Thymus (tissue), 11 donors: ENCODE measurements around the gene TMEM202. TPM values are rescaled to one million over a fixed set of nuclear protein-coding genes. Genes with fewer than 3 reads are reported as not detected.
"Not testable (repeated sequence)": the region's sequence is repeated elsewhere in the genome, so short reads cannot be mapped to it uniquely, and the experiment has no call there.

Experiments
- DNase-seq, 9 donors: peaks; one replicate each; pipeline ENCODE4 v3.0.0-alpha.2; 2013; ENCODE audit warnings: low spot score in 9 of 9, low read depth in 6 of 9, missing footprints in 1 of 9
- H3K27ac ChIP-seq, 2 donors: one replicate each; pipeline ENCODE4 v1.5.1; 2013; ENCODE audit warnings: control low read depth in 1 of 2, low read depth in 1 of 2, low read length in 1 of 2, mild to moderate bottlenecking in 1 of 2, moderate library complexity in 1 of 2
- H3K27me3 ChIP-seq, 2 donors: one replicate each; pipeline ENCODE4 v1.5.1; 2013; ENCODE audit warnings: low read length in 1 of 2; ENCODE audit not compliant: control insufficient read depth in 2 of 2, insufficient read depth in 1 of 2
- H3K36me3 ChIP-seq, 2 donors: one replicate each; pipeline ENCODE4 v1.5.1; 2013; ENCODE audit warnings: low read length in 1 of 2, mild to moderate bottlenecking in 1 of 2, moderate library complexity in 1 of 2; ENCODE audit not compliant: control insufficient read depth in 2 of 2, insufficient read depth in 2 of 2
- H3K4me1 ChIP-seq, 2 donors: one replicate each; pipeline ENCODE4 v1.5.1; 2013; ENCODE audit warnings: low read length in 2 of 2; ENCODE audit not compliant: control insufficient read depth in 2 of 2, insufficient read depth in 2 of 2
- H3K4me3 ChIP-seq, 2 donors: one replicate each; pipeline ENCODE4 v1.5.1; 2013; ENCODE audit warnings: low read length in 2 of 2, control low read depth in 1 of 2, mild to moderate bottlenecking in 1 of 2
- H3K9me3 ChIP-seq, 2 donors: one replicate each; pipeline ENCODE4 v1.5.1; 2013; ENCODE audit warnings: low read length in 1 of 2, mild to moderate bottlenecking in 1 of 2; ENCODE audit not compliant: control insufficient read depth in 2 of 2, insufficient read depth in 1 of 2
- WGBS: extraction: QIAGEN DNeasy Blood & Tissue Kit; methylation state at CpG from one replicate; pipeline ENCODE4 v1.1.7; 2013; 5-methylcytosine and 5-hydroxymethylcytosine counted together
- polyA plus RNA-seq: library from polyadenylated mRNA; stranded (reverse); fragments of 200-250 nt; gene quantifications from one replicate; pipeline ENCODE4 v1.2.3, GENCODE V29; 2013
- total RNA-seq: library from RNA; stranded (reverse); fragments of 120-200 nt; gene quantifications from one replicate; pipeline ENCODE4 v1.2.4, GENCODE V29; 2013
- donor health status: healthy.

Gene TMEM202
- total and polyA plus RNA-seq, 2 donors: not detected

- DNase-seq: no peak
- Histone ChIP-seq H3K4me1 (no peaks in the 10 kb centered on the region), H3K36me3 (no peaks in the 10 kb centered on the region), H3K4me3 (no peak overlapping the region), H3K27me3 (peaks cover 0 to 4% of the 10 kb centered on the region in 2 donors), H3K9me3 (no peaks in the 10 kb centered on the region), H3K27ac (no peak overlapping the region)
Measured at GRCh38 chr15:72387741-72388140, 10.4 kb upstream of the TMEM202 start.

- Histone ChIP-seq H3K27ac (no peak overlapping the region), H3K9me3 (no peaks in the 10 kb centered on the region), H3K36me3 (no peaks in the 10 kb centered on the region), H3K4me1 (no peaks in the 10 kb centered on the region), H3K4me3 (no peak overlapping the region), H3K27me3 (peaks cover 0 to 2% of the 10 kb centered on the region in 2 donors)
- WGBS: 83% methylated on average over 3 of the region's 3 CpGs
- no peak for DNase-seq
Measured at GRCh38 chr15:72389231-72389630, 8.9 kb upstream of the TMEM202 start.

GRCh38 chr15:72396331-72396730 lies 1.8 kb upstream of the TMEM202 start:
- H3K27me3 ChIP-seq, H3K4me1 ChIP-seq, H3K36me3 ChIP-seq, DNase-seq, H3K9me3 ChIP-seq, H3K4me3 ChIP-seq, H3K27ac ChIP-seq: not testable (repeated sequence)
- 96% methylated on average over 19 of the region's 24 CpGs for WGBS

- no peak for DNase-seq
- Histone ChIP-seq H3K36me3 (no peaks in the 10 kb centered on the region), H3K27me3 (no peaks in the 10 kb centered on the region), H3K27ac (no peak overlapping the region), H3K4me3 (no peak overlapping the region), H3K9me3 (no peaks in the 10 kb centered on the region), H3K4me1 (no peaks in the 10 kb centered on the region)
- 96% methylated on average over 7 of the region's 7 CpGs for WGBS
Measured at GRCh38 chr15:72398648-72399047, 543 bp downstream of the TMEM202 start.

GRCh38 chr15:72402726-72403125 lies 4.6 kb downstream of the TMEM202 start:
- no peak overlapping the region for H3K4me3 ChIP-seq
- H3K36me3 ChIP-seq: no peaks in the 10 kb centered on the region
- DNase-seq: no peak
- no peaks in the 10 kb centered on the region for H3K27me3 ChIP-seq
- WGBS: 92% methylated on average over 5 of the region's 5 CpGs
- H3K4me1 ChIP-seq: no peaks in the 10 kb centered on the region
- no peaks in the 10 kb centered on the region for H3K9me3 ChIP-seq
- no peak overlapping the region for H3K27ac ChIP-seq

GRCh38 chr15:72404356-72404755 lies 6.3 kb downstream of the TMEM202 start:
- Histone ChIP-seq H3K27me3 (no peaks in the 10 kb centered on the region), H3K9me3 (no peaks in the 10 kb centered on the region), H3K27ac (no peak overlapping the region), H3K36me3 (no peaks in the 10 kb centered on the region), H3K4me3 (no peak overlapping the region), H3K4me1 (no peaks in the 10 kb centered on the region)
- no peak for DNase-seq
- WGBS: 38% methylated on average over 3 of the region's 3 CpGs

DNA sequence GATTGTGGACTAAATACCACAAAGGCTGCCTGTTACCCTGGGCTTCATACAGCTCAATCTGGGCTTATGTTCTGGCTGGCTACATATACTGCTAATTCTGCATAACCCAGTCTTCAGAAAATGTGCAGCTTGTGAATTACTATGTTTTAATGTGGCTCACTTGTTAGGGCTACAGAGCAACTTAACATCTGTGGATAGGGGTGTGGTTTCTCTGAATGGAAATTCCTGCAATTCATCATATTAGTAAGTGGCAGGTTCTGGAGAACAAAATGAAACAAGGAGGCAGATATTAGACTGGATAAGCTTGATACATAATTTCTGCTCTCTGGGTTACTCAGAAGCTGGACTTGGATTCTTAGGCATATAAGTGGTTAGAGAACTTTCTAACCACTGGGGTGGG lies 6.7 kb downstream of the TMEM202 start:
- H3K27ac ChIP-seq: no peak overlapping the region
- no peaks in the 10 kb centered on the region for H3K36me3 ChIP-seq
- no peaks in the 10 kb centered on the region for H3K27me3 ChIP-seq
- H3K9me3 ChIP-seq: no peaks in the 10 kb centered on the region
- no peak overlapping the region for H3K4me3 ChIP-seq
- no peak for DNase-seq
- no peaks in the 10 kb centered on the region for H3K4me1 ChIP-seq

DNA sequence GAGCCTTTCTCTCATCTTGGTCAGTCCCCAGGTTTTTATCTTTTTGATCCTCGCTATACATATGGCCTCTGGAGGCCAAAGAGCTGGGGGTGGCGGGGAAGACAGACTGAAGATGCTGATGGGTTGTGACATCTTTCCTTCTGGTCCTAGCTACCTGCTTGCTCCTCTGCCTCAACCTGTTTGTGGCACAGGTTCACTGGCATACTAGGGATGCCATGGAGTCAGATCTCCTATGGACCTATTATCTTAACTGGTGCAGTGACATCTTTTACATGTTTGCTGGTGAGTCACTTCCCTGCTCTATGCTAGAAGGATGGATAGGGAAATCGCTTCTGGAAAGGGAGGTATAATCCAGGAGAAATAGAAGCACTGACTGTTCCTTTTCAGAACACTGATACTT lies 8.8 kb downstream of the TMEM202 start:
- 93% methylated on average over 3 of the region's 3 CpGs for WGBS
- no peak overlapping the region for H3K27ac ChIP-seq
- no peak for DNase-seq
- no peaks in the 10 kb centered on the region for H3K4me1 ChIP-seq
- H3K4me3 ChIP-seq: no peak overlapping the region
- no peaks in the 10 kb centered on the region for H3K36me3 ChIP-seq
- H3K27me3 ChIP-seq: no peaks in the 10 kb centered on the region
- no peaks in the 10 kb centered on the region for H3K9me3 ChIP-seq

- Histone ChIP-seq H3K4me1 (no peaks in the 10 kb centered on the region), H3K27ac (no peak overlapping the region), H3K27me3 (no peaks in the 10 kb centered on the region), H3K4me3 (no peak overlapping the region), H3K9me3 (no peaks in the 10 kb centered on the region), H3K36me3 (no peaks in the 10 kb centered on the region)
- whole genome bisulfite sequencing: 95% methylated on average over 5 of the region's 5 CpGs
- DNase-seq: no peak
Measured at GRCh38 chr15:72411111-72411510, 13.0 kb downstream of the TMEM202 start.

DNA sequence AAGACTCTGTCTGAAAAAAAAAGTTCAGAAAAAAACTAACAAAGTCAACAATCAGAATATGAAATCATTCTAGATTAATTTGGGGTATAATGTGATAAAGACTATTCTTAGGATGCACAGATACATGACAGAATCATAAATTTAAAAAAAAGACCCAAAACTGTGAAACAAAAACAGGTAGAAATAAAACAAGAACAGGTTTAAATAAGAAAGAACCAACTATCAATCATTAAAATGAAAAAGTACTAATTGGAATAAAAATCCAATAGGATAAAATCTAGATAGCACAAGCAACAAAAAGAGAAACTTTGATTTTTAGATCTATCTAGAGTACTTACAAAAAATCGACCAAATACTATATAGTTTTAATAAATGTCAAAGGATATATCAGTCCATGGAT lies 13.4 kb downstream of the TMEM202 start:
- no peaks in the 10 kb centered on the region for H3K36me3 ChIP-seq
- no peak overlapping the region for H3K4me3 ChIP-seq
- WGBS: 48% methylated on average over 1 of the region's 1 CpG
- H3K4me1 ChIP-seq: no peaks in the 10 kb centered on the region
- no peak overlapping the region for H3K27ac ChIP-seq
- no peak for DNase-seq
- H3K27me3 ChIP-seq: no peaks in the 10 kb centered on the region
- H3K9me3 ChIP-seq: no peaks in the 10 kb centered on the region
